Stomach (tissue), 4 donors: ENCODE measurements around the gene LARGE1.

Source experiments
- CTCF ChIP-seq, 7 experiments: fragments of 450-650 bp in 4 of 7; fragments of 200-600 bp in 3 of 7; sonication (generic) in 3 of 7; IDR thresholded peaks; one replicate each; pipeline ENCODE4 v1.5.1; 2016 to 2019; ENCODE audit warnings: antibody characterized with exemption in 7 of 7, control low read depth in 2 of 7, mild to moderate bottlenecking in 1 of 7
- EP300 ChIP-seq: sonication (generic); formaldehyde crosslinking; IDR thresholded peaks from one replicate; pipeline ENCODE4 v1.6.1; 2017; ENCODE audit warnings: antibody characterized with exemption
- POLR2A ChIP-seq, 4 donors: fragments of 450-650 bp; IDR thresholded peaks; one replicate each; pipeline ENCODE4 v1.6.1; 2016; ENCODE audit warnings: antibody characterized with exemption in 4 of 4, control low read depth in 2 of 4, mild to moderate bottlenecking in 1 of 4, moderate library complexity in 1 of 4

- TF ChIP-seq CTCF (IDR thresholded peaks at IDR 0.05): no peak
- no peak for TF ChIP-seq POLR2A (IDR thresholded peaks at IDR 0.05)
- TF ChIP-seq EP300: no peak
Measured at GRCh38 chr22:33962409-33962808, 42.1 kb upstream of the LARGE1 start.
